Measurements from ENCODE around the gene NACC1.
A peak's percentile ranks its signal among the peaks of the same experiment; 100 is the strongest.
"Not testable (repeated sequence)": the region's sequence is repeated elsewhere in the genome, so short reads cannot be mapped to it uniquely, and the experiment has no call there.

The NACC1 gene

GRCh38 chr19:13164343-13165161 lies 46.5 kb downstream of the NACC1 start:
- H3K4me1 ChIP-seq (ENCODE audit: control insufficient read depth, insufficient read depth, low read length, poor library complexity, severe bottlenecking), result peaks cover 72% of the 10 kb centered on the region
- peak in 2 of 3 donors; percentile 35 to 42 for DNase-seq
- H3K27ac ChIP-seq (ENCODE audit: insufficient read depth, low read length, poor library complexity, severe bottlenecking), result peak overlapping the region; percentile 88
- no peaks in the 10 kb centered on the region for H3K27me3 ChIP-seq (replicated peaks; ENCODE audit: control insufficient read depth, insufficient read depth, low read length, poor library complexity, severe bottlenecking)
- peak overlapping the region; percentile 24 for H3K4me3 ChIP-seq (ENCODE audit: insufficient read depth, low read depth, low read length, poor library complexity, severe bottlenecking)
- H3K36me3 ChIP-seq (ENCODE audit: control insufficient read depth, insufficient read depth, low read length), result no peaks in the 10 kb centered on the region
- H3K9me3 ChIP-seq (ENCODE audit: control insufficient read depth, low read length), result no peaks in the 10 kb centered on the region

- no peaks in the 10 kb centered on the region for H3K9me3 ChIP-seq (ENCODE audit: control insufficient read depth, low read length)
- H3K4me1 ChIP-seq (ENCODE audit: control insufficient read depth, insufficient read depth, low read length, poor library complexity, severe bottlenecking), result peaks cover 75% of the 10 kb centered on the region
- no peaks in the 10 kb centered on the region for H3K36me3 ChIP-seq (ENCODE audit: control insufficient read depth, insufficient read depth, low read length)
- H3K27ac ChIP-seq (ENCODE audit: insufficient read depth, low read length, poor library complexity, severe bottlenecking), result peak overlapping the region; percentile 88
- no peak for DNase-seq
- H3K4me3 ChIP-seq (ENCODE audit: insufficient read depth, low read depth, low read length, poor library complexity, severe bottlenecking), result no peak overlapping the region
- no peaks in the 10 kb centered on the region for H3K27me3 ChIP-seq (replicated peaks; ENCODE audit: control insufficient read depth, insufficient read depth, low read length, poor library complexity, severe bottlenecking)
These were observed 47.3 kb downstream of the NACC1 start for GRCh38 chr19:13165162-13165997.

DNA sequence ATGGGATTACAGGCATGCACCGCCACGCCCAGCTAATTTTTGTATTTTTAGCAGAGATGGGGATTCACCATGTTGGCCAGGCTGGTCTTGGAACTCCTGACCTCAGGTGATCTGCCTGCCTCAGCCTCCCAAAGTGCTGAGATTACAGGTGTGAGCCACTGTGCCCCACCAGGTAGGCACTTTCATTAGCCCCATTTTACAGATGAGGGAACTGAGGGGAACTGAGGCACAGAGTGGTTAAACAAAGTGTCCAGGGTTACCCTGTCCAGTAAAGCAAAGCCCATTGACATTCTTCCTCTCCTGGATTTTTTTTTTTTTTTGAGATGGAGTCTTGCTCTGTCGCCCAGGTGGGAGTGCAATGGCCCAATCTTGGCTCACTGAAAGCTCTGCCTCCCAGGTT lies 48.1 kb downstream of the NACC1 start:
- H3K36me3 ChIP-seq (ENCODE audit: control insufficient read depth, insufficient read depth, low read length); H3K27me3 ChIP-seq (replicated peaks; ENCODE audit: control insufficient read depth, insufficient read depth, low read length, poor library complexity, severe bottlenecking); DNase-seq; H3K9me3 ChIP-seq (ENCODE audit: control insufficient read depth, low read length); H3K27ac ChIP-seq (ENCODE audit: insufficient read depth, low read length, poor library complexity, severe bottlenecking); H3K4me3 ChIP-seq (ENCODE audit: insufficient read depth, low read depth, low read length, poor library complexity, severe bottlenecking): not testable (repeated sequence)
- H3K4me1 ChIP-seq (ENCODE audit: control insufficient read depth, insufficient read depth, low read length, poor library complexity, severe bottlenecking), result peaks cover 78% of the 10 kb centered on the region

GRCh38 chr19:13169769-13170168 lies 51.7 kb downstream of the NACC1 start:
- H3K4me1 ChIP-seq (ENCODE audit: control insufficient read depth, insufficient read depth, low read length, poor library complexity, severe bottlenecking), result peaks cover 71% of the 10 kb centered on the region
- H3K4me3 ChIP-seq (ENCODE audit: insufficient read depth, low read depth, low read length, poor library complexity, severe bottlenecking), result peak overlapping the region; percentile 22
- no peaks in the 10 kb centered on the region for H3K36me3 ChIP-seq (ENCODE audit: control insufficient read depth, insufficient read depth, low read length)
- peak overlapping the region; percentile 78 for H3K27ac ChIP-seq (ENCODE audit: insufficient read depth, low read length, poor library complexity, severe bottlenecking)
- H3K27me3 ChIP-seq (replicated peaks; ENCODE audit: control insufficient read depth, insufficient read depth, low read length, poor library complexity, severe bottlenecking), result no peaks in the 10 kb centered on the region
- no peak for DNase-seq
- H3K9me3 ChIP-seq (ENCODE audit: control insufficient read depth, low read length), result no peaks in the 10 kb centered on the region

- H3K27ac ChIP-seq (ENCODE audit: insufficient read depth, low read length, poor library complexity, severe bottlenecking), result peak overlapping the region; percentile 48
- H3K4me3 ChIP-seq (ENCODE audit: insufficient read depth, low read depth, low read length, poor library complexity, severe bottlenecking), result no peak overlapping the region
- peaks cover 62% of the 10 kb centered on the region for H3K4me1 ChIP-seq (ENCODE audit: control insufficient read depth, insufficient read depth, low read length, poor library complexity, severe bottlenecking)
- no peaks in the 10 kb centered on the region for H3K9me3 ChIP-seq (ENCODE audit: control insufficient read depth, low read length)
- no peaks in the 10 kb centered on the region for H3K27me3 ChIP-seq (replicated peaks; ENCODE audit: control insufficient read depth, insufficient read depth, low read length, poor library complexity, severe bottlenecking)
- no peak for DNase-seq
- no peaks in the 10 kb centered on the region for H3K36me3 ChIP-seq (ENCODE audit: control insufficient read depth, insufficient read depth, low read length)
These were observed 53.1 kb downstream of the NACC1 start for GRCh38 chr19:13171146-13171545.

DNA sequence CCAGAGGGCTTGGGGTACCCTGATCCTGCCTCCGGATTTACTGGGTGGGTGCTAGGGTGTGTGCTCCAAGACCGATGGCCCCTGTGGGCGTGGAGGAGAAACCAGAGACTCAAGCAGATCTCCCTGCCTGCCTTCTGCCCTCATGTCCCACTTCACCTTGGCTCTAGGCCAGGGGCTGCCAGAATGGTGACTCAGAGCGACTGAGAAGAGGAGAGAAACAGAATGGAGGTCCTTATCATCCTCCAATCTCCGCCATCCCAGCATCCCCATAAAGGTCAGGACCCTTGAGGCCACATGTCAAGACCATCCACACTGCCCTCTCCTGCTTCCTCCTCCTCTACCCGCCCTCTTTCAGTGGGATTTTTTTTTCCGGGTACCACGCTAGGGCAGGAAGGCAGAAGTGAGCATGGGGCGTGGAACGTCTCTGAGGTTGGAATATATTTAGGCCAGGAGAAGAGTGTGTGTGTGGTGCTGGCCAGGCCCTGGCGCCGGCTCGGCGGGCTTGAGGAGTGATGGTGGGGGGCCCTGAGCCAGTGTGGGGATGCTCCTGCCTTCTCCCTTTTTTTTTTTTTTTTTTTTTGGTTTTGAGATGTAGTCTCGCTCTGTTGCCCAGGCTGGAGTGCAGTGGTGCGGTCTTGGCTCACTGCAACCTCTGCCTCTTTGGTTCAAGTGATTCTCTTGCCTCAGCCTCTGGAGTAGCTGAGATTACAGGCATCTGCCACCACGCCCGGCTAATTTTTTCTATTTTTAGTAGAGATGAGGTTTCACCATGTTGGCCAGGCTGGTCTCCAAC lies 54.5 kb downstream of the NACC1 start:
- peak overlapping the region; percentile 41 for H3K4me3 ChIP-seq (ENCODE audit: insufficient read depth, low read depth, low read length, poor library complexity, severe bottlenecking)
- DNase-seq, result peak; percentile 61 to 73 (median 68)

GRCh38 chr19:13173139-13173737 lies 55.2 kb downstream of the NACC1 start:
- H3K4me1 ChIP-seq (ENCODE audit: control insufficient read depth, insufficient read depth, low read length, poor library complexity, severe bottlenecking), result peaks cover 56% of the 10 kb centered on the region
- peak overlapping the region; percentile 41 for H3K4me3 ChIP-seq (ENCODE audit: insufficient read depth, low read depth, low read length, poor library complexity, severe bottlenecking)
- no peaks in the 10 kb centered on the region for H3K27me3 ChIP-seq (replicated peaks; ENCODE audit: control insufficient read depth, insufficient read depth, low read length, poor library complexity, severe bottlenecking)
- no peaks in the 10 kb centered on the region for H3K9me3 ChIP-seq (ENCODE audit: control insufficient read depth, low read length)
- no peak for DNase-seq
- H3K27ac ChIP-seq (ENCODE audit: insufficient read depth, low read length, poor library complexity, severe bottlenecking), result peak overlapping the region; percentile 76
- H3K36me3 ChIP-seq (ENCODE audit: control insufficient read depth, insufficient read depth, low read length), result no peaks in the 10 kb centered on the region

More for the DNA sequence above, 54.5 kb downstream of the NACC1 start:
- H3K4me1 ChIP-seq (ENCODE audit: control insufficient read depth, insufficient read depth, low read length, poor library complexity, severe bottlenecking), result peaks cover 56% of the 10 kb centered on the region
- no peaks in the 10 kb centered on the region for H3K9me3 ChIP-seq (ENCODE audit: control insufficient read depth, low read length)
- peak overlapping the region; percentile 76 for H3K27ac ChIP-seq (ENCODE audit: insufficient read depth, low read length, poor library complexity, severe bottlenecking)
- no peaks in the 10 kb centered on the region for H3K27me3 ChIP-seq (replicated peaks; ENCODE audit: control insufficient read depth, insufficient read depth, low read length, poor library complexity, severe bottlenecking)
- H3K36me3 ChIP-seq (ENCODE audit: control insufficient read depth, insufficient read depth, low read length), result no peaks in the 10 kb centered on the region

DNA sequence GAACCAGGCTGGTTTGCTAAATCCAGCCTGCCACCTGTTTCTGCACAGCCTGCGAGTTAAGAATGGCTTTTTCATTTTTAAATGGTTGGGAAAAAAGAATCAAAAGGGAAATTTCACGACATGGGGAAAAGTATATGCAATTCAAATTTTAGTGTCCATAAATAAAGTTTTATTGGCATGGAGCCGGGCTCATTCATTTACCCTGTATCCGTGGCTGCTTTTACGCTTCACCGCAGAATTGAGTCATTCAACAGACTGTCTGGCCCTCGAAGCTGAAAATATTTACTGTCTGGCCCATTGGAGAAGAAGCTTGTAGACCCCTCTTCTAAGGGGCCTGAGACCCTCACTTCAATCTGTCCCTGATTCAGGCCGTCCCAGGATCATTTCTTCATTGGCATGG lies 58.3 kb downstream of the NACC1 start:
- Histone ChIP-seq H3K27ac (ENCODE audit: insufficient read depth, low read length, poor library complexity, severe bottlenecking) (peak overlapping the region; percentile 17), H3K4me3 (ENCODE audit: insufficient read depth, low read depth, low read length, poor library complexity, severe bottlenecking) (no peak overlapping the region), H3K36me3 (ENCODE audit: control insufficient read depth, insufficient read depth, low read length) (no peaks in the 10 kb centered on the region), H3K4me1 (ENCODE audit: control insufficient read depth, insufficient read depth, low read length, poor library complexity, severe bottlenecking) (peaks cover 28% of the 10 kb centered on the region), H3K27me3 (replicated peaks; ENCODE audit: control insufficient read depth, insufficient read depth, low read length, poor library complexity, severe bottlenecking) (no peaks in the 10 kb centered on the region), H3K9me3 (ENCODE audit: control insufficient read depth, low read length) (no peaks in the 10 kb centered on the region)
- no peak for DNase-seq

DNA sequence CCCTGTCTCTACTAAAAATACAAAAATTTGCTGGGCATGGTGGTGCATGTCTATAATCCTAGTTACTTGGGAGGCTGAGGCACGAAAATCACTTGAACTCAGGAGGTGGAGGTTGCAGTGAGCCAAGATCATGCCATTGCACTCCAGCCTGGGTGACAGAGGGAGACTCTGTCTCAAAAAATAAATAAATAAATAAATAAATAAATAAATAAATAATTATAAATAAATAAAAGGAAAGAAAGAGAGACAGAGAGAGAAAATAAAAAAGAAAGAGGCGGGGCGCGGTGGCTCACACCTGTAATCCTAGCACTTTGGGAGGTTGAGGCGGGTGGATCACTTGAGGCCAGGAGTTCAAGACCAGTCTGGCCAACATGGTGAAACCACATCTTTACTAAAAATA lies 59.5 kb downstream of the NACC1 start:
- not testable (repeated sequence) for H3K9me3 ChIP-seq (ENCODE audit: control insufficient read depth, low read length); H3K36me3 ChIP-seq (ENCODE audit: control insufficient read depth, insufficient read depth, low read length); H3K27me3 ChIP-seq (replicated peaks; ENCODE audit: control insufficient read depth, insufficient read depth, low read length, poor library complexity, severe bottlenecking); DNase-seq; H3K27ac ChIP-seq (ENCODE audit: insufficient read depth, low read length, poor library complexity, severe bottlenecking); H3K4me3 ChIP-seq (ENCODE audit: insufficient read depth, low read depth, low read length, poor library complexity, severe bottlenecking)
- peaks cover 23% of the 10 kb centered on the region for H3K4me1 ChIP-seq (ENCODE audit: control insufficient read depth, insufficient read depth, low read length, poor library complexity, severe bottlenecking)
